Measurements from ENCODE around the gene FOXL2.
"Not testable (repeated sequence)": the region's sequence is repeated elsewhere in the genome, so short reads cannot be mapped to it uniquely, and the experiment has no call there.

FOXL2 gene

DNA sequence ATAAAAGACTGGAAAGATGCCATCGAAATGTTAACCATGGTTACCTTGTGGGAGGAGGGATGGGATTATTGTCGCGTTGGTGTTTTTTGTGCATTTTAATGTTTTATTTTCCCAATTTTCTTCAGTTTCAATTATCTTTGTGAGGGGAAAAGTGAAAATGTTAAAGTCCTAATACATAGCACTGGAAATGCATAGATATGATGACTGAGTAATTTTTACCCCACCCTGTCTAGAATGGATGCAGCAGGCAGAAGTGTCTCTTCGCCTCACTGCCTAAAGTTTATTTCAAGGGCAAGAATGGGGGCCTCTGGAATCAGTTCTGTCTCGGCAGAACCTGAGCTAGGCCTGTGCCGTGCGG lies 11.5 kb downstream of the FOXL2 start:
- TF ChIP-seq, protein P1, sequence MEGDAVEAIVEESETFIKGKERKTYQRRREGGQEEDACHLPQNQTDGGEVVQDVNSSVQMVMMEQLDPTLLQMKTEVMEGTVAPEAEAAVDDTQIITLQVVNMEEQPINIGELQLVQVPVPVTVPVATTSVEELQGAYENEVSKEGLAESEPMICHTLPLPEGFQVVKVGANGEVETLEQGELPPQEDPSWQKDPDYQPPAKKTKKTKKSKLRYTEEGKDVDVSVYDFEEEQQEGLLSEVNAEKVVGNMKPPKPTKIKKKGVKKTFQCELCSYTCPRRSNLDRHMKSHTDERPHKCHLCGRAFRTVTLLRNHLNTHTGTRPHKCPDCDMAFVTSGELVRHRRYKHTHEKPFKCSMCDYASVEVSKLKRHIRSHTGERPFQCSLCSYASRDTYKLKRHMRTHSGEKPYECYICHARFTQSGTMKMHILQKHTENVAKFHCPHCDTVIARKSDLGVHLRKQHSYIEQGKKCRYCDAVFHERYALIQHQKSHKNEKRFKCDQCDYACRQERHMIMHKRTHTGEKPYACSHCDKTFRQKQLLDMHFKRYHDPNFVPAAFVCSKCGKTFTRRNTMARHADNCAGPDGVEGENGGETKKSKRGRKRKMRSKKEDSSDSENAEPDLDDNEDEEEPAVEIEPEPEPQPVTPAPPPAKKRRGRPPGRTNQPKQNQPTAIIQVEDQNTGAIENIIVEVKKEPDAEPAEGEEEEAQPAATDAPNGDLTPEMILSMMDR (IDR thresholded peaks at IDR 0.05; ENCODE audit: control insufficient read depth, insufficient read depth, low read depth, low read length, missing control alignments): no peak
- no peak for DNase-seq (ENCODE audit: low read depth)
- no peak overlapping the region for H3K4me3 ChIP-seq (ENCODE audit: control insufficient read depth, low read depth, low read length)

DNA sequence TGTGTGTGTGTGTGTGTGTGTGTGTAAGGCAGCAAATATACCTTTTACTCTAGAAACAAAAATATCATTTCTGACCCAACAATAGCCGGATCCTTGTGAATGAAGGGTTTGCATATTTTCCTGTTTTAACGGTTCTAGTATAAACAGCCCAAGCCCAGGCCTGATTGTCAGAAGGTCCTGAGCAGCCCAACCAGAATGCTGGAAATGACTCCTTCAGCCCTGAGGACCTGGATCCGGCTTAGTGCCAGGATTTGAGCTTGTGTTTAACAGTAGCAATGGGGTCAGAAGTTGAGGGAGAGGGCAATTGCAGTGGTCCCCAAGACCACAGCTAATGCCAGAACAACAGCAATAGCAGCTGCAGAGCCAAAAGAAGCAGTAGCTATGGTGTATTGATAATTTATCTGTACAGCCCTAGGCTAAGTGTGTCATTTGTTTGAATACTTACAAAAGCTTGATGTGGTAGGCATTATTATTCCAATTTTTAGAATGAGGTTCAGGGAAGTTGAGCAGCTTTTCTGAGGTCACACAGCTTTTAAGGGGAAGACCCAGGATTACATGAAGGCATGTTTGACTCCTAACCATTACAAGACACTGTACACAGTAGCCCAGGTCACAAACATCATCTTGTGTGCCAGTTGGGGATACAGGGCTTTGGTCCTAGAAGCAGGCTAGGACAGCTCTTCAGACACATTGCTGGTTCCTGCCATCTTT lies 12.8 kb downstream of the FOXL2 start:
- DNase-seq (ENCODE audit: low read depth): no peak

DNA sequence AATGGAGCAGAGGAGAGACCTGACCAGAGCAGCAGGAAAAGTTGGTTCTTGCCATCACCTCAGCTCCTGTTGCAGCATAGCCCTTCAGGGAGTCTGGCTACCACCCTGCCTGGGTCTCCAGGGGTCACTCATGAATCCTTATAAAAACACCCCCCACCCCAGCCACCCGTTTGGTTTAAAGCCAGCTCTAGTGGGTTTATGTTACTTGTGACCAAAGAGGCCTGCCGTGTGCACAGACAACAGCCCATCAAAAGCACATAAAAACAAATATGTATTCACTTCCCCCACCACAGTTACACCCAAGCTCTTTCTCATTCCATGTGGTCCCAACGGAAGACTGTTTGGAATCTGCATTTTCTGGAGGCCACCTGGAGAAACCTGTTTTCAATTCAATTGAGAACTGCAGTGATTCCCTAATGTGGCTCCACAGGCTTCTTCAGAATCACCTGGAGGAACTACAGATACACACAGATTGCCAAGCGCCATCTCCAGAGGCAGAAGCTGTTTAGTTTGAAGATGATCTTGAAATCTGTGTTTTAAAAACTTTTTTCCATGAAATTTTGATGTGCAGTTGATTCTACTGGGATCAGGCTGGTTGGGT lies 13.8 kb downstream of the FOXL2 start:
- no peak for DNase-seq (ENCODE audit: low read depth)
- TF ChIP-seq, protein P1 (IDR thresholded peaks at IDR 0.05; ENCODE audit: control insufficient read depth, insufficient read depth, low read depth, low read length, missing control alignments): no peak
- H3K4me3 ChIP-seq (ENCODE audit: control insufficient read depth, low read depth, low read length): no peak overlapping the region

More for the DNA sequence above, 12.8 kb downstream of the FOXL2 start:
- TF ChIP-seq, protein P1 (IDR thresholded peaks at IDR 0.05; ENCODE audit: control insufficient read depth, insufficient read depth, low read depth, low read length, missing control alignments): no peak
- H3K4me3 ChIP-seq (ENCODE audit: control insufficient read depth, low read depth, low read length): no peak overlapping the region

DNA sequence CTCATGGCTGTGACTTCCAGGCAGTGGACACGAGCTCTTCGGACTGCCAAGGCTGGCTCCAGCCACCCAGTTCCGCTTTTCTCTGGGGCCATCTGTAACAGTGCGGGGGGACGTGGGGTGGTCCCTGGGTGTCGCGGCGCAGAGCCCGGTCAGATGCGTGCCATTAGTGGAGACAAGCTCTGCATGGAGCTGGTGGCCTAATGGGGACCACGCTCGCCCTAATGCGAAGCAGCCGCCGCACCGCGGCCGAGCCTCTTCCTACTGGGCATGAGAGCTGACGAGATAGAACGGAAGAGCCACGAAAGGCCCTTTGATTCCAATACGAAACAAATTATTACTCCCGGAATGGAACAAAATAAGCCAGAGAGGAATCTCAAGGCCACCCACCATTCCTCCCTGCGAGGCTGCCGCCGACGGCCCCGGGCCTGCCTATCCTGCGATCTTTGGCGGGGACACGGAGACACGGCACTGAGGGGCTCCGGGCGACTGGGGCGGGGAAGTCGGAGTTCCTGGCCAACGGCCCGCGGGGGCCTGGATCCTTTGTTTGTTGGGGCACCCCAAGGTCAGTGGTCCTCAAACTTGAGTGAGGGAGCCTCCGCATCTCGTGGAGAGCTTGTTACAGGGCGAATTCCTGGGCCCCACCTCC lies 18.1 kb downstream of the FOXL2 start:
- TF ChIP-seq, protein P1 (IDR thresholded peaks at IDR 0.05; ENCODE audit: control insufficient read depth, insufficient read depth, low read depth, low read length, missing control alignments): no peak
- DNase-seq (ENCODE audit: low read depth): no peak

DNA sequence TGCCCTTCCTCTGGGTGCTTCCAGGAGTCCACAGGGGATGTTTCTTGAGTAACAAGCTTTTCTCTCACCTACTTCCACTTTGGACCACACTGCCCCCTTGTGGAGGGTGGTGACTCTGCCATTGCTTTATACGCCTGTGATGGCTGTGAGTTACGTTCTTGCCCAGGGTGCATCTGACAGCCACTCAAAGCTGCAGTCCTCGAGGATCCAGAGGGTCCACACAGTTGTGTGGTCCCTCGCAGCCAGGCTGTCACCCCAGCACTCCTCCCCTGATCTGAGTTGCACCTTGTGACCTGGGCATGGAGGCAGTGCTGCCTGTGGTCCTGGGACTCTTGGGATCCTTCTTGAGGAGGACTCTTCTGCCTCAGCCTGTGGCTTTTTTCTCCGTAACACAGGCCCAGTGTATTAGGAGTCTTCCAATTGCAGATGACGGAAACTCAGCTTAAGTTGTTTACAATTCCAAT lies 23.4 kb downstream of the FOXL2 start:
- peak; percentile 64 for DNase-seq (ENCODE audit: low read depth)
- TF ChIP-seq, protein P1 (IDR thresholded peaks at IDR 0.05; ENCODE audit: control insufficient read depth, insufficient read depth, low read depth, low read length, missing control alignments): peak; percentile 94
- no peak overlapping the region for H3K4me3 ChIP-seq (ENCODE audit: control insufficient read depth, low read depth, low read length)

More for the DNA sequence above, 18.1 kb downstream of the FOXL2 start:
- no peak overlapping the region for H3K4me3 ChIP-seq (ENCODE audit: control insufficient read depth, low read depth, low read length)

DNA sequence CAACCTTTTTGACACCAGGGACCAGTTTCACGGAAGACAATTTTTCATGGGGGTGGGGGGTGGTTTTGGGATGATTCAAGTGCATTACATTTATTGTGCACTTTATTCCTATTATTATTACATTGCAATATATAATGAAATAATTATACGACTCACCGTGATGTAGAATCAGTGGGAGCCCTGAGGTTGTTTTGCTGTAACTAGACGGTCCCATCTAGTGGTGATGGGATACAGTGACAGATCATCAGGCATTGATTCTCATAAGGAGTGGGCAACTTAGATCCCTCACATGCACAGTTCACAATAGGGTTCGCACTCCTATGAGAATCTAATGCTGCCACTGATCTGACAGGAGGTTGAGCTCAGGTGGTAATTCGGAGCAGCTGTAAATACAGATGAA lies 24.5 kb downstream of the FOXL2 start:
- DNase-seq (ENCODE audit: low read depth); H3K4me3 ChIP-seq (ENCODE audit: control insufficient read depth, low read depth, low read length): not testable (repeated sequence)

Measured in AG09309 (cell line).